Glutamatergic neuron (in vitro differentiated cells): Measurements from ENCODE around the gene RPS21. TPM values are rescaled to one million over a fixed set of nuclear protein-coding genes. Genes with fewer than 3 reads are reported as not detected.

Experiments used
- DNase-seq: peaks from one replicate; pipeline ENCODE4 v3.0.0; 2022
- H3K27ac Mint-ChIP-seq: one replicate; pipeline ENCODE4 v1.8.0; 2020; ENCODE audit warnings: mild to moderate bottlenecking, mixed read lengths, inconsistent platforms; ENCODE audit not compliant: unreplicated experiment
- H3K27me3 Mint-ChIP-seq: one replicate; pipeline ENCODE4 v1.8.0; 2020; ENCODE audit warnings: mild to moderate bottlenecking, moderate library complexity, mixed read lengths, inconsistent platforms; ENCODE audit not compliant: unreplicated experiment
- H3K36me3 Mint-ChIP-seq: one replicate; pipeline ENCODE4 v1.8.0; 2020; ENCODE audit warnings: mild to moderate bottlenecking, mixed read lengths, inconsistent platforms; ENCODE audit not compliant: unreplicated experiment
- H3K4me1 Mint-ChIP-seq: one replicate; pipeline ENCODE4 v1.8.0; 2020; ENCODE audit warnings: mild to moderate bottlenecking, low read depth, mixed read lengths, inconsistent platforms; ENCODE audit not compliant: unreplicated experiment
- H3K4me3 Mint-ChIP-seq: one replicate; pipeline ENCODE4 v1.8.0; 2020; ENCODE audit warnings: mild to moderate bottlenecking, mixed read lengths, inconsistent platforms; ENCODE audit not compliant: unreplicated experiment
- H3K9me3 Mint-ChIP-seq: one replicate; pipeline ENCODE4 v1.8.0; 2020; ENCODE audit warnings: mild to moderate bottlenecking, moderate library complexity, mixed read lengths, inconsistent platforms; ENCODE audit not compliant: unreplicated experiment
- CTCF ChIP-seq: fragments of 200-600 bp; sonication (generic); IDR thresholded peaks from one replicate; pipeline ENCODE4 v1.5.0; 2021; ENCODE audit not compliant: partially characterized antibody, unreplicated experiment
- total RNA-seq: library from RNA; stranded (reverse); fragmentation: NEBNext Ultra II Directional; extraction: Animal tissue kit (Norgen Biotek cat#: 25700); gene quantifications from one replicate; pipeline ENCODE4 v1.2.1, GENCODE V29; 2021; ENCODE audit not compliant: unreplicated experiment

The RPS21 gene
- total RNA-seq, 1 donor from 2014 or later: 829 TPM

DNA sequence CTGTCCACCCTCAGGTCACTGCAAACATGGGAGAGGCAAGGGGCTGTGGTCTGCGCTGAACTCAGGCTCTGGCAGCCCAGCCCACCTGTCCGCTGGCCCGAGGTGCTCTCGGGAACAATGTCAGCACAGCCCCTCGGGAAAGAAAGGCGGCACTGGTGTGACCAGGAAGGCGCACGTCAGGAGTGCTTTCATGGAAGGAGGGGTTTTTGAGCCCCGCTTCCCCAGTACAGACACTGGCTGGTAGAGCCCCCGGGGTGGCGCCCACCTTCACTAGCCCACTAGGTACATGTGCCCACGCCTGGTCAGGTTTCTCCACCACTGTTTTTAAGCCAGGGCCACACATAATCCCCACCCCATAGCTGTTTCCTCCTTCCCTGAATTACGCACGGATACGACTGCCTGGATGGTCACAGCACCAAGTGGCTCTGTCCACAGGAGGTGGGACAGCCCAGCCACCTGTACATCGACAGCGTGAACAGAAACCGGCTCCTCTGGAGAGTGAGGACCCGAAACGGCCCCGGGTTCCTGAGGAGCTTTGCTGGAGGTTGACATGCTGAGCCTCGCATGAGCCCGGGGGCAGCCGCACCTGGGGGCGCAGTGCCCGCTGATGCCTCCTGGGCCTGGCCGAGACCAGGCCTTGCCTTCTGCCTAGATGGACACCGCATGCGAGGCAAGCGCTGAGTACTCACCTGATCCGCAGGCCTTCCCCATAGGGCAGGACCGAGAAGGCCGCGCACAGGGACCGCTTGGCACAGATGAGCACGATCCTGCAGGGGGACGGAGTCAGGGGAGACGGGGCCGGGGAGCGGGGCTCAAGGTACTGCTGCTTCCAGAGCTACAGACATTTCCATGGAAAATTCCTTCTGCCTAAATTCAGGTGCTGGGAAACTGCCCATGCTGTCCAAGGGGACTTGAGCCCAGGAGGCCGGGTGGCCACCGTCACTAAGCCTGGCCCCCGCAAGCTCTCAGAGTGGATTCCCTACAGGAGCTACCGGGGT, 7.6 kb downstream of the RPS21 start:
- no peaks in the 10 kb centered on the region for H3K36me3 Mint-ChIP-seq
- H3K27me3 Mint-ChIP-seq: peaks cover 11% of the 10 kb centered on the region
- TF ChIP-seq CTCF: no peak
- no peak for DNase-seq
- no peak overlapping the region for H3K27ac Mint-ChIP-seq
- peaks cover 7% of the 10 kb centered on the region for H3K9me3 Mint-ChIP-seq
- H3K4me3 Mint-ChIP-seq: no peak overlapping the region
- no peaks in the 10 kb centered on the region for H3K4me1 Mint-ChIP-seq

DNA sequence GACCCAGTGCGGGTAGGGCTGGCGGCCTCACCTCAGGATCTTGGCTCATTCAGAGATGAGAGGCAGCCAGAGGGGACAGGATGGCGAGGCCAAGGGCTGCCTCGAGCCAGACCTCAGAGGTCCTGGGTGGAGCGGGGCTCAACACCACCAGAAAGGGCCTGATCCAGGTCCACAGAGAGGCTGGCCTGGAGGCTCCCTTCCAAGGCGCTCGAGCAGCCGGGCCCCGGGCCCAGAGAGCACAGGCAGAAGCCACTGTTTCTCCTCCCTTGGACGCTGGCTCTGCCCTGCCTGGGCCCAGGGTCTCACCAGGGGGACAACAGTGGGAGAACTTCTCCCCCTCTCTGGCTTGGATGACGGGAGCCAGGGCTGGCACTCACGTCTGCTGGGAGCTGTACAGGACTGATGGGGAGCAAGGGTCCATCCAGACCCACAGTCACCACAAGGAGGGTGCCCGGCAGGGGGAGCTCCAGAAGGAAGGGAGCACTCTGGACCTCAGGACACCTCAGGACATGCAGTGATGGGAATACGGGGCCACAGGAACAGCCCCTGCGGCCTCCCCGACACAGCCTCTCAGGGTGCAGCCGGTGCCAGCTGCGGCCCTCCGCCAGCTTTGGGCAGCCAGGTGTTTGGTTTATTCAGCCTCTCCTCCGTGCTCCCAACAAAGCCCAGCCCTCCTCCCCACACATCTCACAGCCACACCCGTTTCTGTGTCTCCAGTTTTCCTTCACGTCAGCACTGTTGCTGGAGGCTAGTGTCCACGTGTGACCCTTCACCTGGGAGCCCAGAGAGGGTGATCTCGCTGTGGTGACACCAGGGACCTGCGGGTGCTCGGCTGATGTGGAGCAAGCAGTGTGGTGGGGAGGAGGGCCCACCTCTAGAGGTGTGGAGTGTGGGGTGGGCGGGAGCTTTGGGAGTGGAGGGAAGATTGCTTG, 8.7 kb downstream of the RPS21 start:
- peaks cover 3% of the 10 kb centered on the region for H3K4me1 Mint-ChIP-seq
- no peak for DNase-seq
- H3K27ac Mint-ChIP-seq: no peak overlapping the region
- no peaks in the 10 kb centered on the region for H3K36me3 Mint-ChIP-seq
- peaks cover 2% of the 10 kb centered on the region for H3K9me3 Mint-ChIP-seq
- peaks cover 13% of the 10 kb centered on the region for H3K27me3 Mint-ChIP-seq
- H3K4me3 Mint-ChIP-seq: no peak overlapping the region
- TF ChIP-seq CTCF: no peak

DNA sequence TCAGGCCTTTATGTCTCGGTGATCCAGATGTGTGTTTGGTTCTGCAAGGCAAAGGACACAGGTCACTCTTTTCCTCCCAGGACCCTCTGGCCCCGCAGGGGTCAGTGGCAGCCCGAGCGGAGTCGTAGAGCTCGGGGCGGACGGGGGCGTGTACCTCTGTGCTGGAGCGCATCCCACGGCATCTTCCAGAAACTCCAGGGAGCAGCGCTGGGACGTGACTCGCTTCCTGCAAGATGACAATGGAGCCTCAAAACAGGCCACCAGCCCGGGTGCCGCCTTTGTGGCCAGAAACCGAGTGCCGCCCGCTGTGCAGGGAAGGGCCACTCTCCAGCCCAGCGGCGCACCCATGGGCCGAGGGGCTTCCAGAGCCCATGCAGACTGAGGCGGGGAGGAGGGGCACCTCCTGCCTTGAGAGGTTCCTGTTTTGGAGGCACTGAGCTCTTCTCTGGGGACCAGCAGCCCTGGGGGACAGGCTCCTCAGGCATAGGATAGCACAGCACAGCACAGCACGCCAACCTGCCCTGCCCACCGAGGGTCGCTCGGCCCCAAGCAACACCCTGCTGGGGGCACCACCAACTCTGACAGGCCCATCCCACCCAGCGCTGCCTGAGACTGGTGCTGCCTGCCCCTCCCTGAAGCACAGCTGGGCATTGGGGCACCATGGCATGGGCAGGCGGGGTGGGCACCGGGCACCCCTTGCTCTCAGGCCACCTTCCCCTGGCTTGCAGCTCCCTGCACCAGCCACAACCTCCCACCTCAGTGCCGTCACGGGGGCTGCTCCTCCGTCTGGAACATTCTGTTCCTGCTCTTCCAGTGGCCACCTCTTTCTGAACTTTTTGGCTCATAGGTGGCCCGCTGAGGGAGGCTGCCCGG, 9.7 kb downstream of the RPS21 start:
- H3K4me3 Mint-ChIP-seq: no peak overlapping the region
- peaks cover 12% of the 10 kb centered on the region for H3K27me3 Mint-ChIP-seq
- no peak for TF ChIP-seq CTCF
- DNase-seq: no peak
- H3K36me3 Mint-ChIP-seq: no peaks in the 10 kb centered on the region
- H3K4me1 Mint-ChIP-seq: peaks cover 11% of the 10 kb centered on the region
- peaks cover 2% of the 10 kb centered on the region for H3K9me3 Mint-ChIP-seq
- H3K27ac Mint-ChIP-seq: no peak overlapping the region

DNA sequence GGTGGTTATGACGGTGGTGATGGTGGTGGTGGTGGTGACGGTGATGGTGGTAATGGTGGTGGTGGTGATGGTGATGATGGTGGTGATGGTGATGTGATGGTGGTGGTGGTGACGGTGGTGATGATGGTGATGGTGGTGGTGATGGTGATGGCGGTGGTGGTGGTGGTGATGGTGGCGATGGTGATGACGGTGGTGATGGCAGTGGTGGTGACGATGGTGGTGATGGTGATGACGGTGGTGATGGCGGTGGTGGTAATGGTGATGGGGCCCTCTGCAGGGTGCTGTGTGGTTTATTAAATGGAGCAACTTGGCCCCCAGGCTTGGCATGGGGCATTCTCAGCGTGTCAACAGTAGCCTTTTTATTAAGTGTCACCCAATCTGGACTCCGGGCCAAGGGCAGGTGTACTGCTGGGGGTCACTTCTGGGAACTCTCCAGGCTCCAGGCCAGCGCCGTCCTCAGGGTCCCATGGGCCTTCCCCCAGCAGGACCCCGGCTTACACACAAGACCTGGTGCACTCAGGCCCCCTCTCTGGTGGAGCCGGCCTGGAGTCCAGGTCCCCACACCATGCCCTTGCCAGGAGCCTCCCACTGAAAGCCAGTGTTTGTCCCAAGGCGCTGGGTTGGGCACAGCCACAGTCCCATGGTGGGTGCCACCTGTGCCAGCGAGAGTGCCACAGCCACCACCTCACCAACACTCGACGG, 11.4 kb downstream of the RPS21 start:
- Mint-ChIP-seq H3K27me3 (peaks cover 7% of the 10 kb centered on the region), H3K9me3 (peaks cover 2% of the 10 kb centered on the region), H3K36me3 (no peaks in the 10 kb centered on the region), H3K27ac (no peak overlapping the region), H3K4me1 (peaks cover 17% of the 10 kb centered on the region), H3K4me3 (no peak overlapping the region)
- DNase-seq: no peak
- no peak for TF ChIP-seq CTCF
